Cerebellar nuclear complex (tissue), 1 donor: ENCODE results near the gene MARK2.
"Not testable (repeated sequence)": the region's sequence is repeated elsewhere in the genome, so short reads cannot be mapped to it uniquely, and the experiment has no call there.

Experiments used
- DNase-seq, 2 experiments: peaks; one replicate each; lab custom pipeline; 2025; lab: John Stamatoyannopoulos, UW

Gene MARK2

DNA sequence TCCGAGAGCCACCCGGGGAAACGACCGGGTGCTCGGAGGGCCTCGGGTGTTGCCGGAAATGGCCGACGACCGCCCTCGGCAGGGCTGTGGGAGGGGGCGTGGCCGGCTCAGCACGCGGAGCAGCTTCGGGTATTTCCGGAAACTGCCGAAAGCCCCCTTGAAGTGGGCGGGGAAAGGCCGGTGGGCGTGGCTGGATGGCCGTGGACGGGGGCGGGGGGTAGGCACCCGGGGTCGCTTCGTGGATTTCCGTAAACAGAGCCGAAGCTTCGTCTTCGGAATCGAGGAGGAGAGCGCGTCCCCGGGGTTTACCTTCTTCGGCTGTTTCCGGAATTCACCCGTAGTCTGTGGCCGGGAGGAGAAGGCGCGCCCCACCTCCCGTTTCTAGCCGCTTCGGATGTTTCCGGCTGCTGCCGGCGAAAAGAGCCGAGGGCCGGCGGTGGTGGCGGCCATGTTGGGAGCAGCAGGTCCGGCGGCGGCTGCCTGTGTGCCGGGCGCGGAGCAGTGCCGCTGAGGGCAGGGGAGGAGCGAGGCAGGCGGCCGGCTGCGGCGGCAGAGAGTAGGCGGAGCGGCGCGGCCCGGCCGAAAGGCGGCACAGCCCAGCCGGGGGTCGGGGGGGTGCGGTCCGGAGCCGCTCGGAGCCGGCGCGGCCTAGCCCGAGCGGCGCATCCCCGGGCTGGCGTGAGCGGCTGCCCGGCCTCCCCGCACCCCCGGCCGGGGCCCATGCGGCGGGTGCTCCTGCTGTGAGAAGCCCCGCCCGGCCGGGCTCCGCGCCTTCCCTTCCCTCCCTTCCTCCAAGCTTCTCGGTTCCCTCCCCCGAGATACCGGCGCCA lies at the start of gene MARK2:
Gene MARK2, plus strand, starts transcription at position 433 of the 830 bp plus-strand sequence. Its CDS starts 397 bp downstream, at position 830.
- DNase-seq = peak; percentile 95 to 100

DNA sequence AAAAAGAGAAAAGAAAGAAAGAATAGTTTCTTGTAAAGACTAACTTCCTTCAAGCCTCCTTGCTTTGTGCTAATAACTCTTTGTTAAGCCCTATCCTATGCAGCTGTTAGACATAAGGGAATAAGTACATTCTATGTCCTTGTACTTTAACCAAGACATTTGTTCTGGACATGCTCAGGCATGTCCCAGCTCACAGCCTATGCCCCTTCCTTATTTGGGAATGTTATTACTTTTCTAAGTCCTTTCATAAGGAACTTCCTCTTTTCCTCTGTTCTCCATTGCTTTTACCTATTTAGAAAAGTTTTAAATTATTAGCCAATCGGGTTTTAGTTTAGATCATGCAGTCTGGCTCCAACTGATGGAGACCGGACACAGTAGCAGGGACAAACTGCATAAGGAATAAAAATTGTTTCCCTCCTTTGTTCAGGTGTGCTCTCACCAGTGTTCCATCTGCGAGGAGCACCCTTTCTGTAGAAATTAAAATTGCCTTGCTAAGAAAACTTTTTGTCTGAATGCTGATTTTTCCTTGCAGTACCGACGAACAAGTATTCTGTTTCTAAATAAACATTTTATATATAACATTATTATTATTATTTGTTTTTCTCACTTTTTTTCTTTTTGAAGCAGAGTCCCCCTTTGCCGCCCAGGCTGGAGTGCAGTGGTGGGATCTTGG lies 47.3 kb upstream of the MARK2 start:
- no peak for DNase-seq

GRCh38 chr11:63793161-63793560 lies 45.7 kb upstream of the MARK2 start:
- no peak for DNase-seq

DNA sequence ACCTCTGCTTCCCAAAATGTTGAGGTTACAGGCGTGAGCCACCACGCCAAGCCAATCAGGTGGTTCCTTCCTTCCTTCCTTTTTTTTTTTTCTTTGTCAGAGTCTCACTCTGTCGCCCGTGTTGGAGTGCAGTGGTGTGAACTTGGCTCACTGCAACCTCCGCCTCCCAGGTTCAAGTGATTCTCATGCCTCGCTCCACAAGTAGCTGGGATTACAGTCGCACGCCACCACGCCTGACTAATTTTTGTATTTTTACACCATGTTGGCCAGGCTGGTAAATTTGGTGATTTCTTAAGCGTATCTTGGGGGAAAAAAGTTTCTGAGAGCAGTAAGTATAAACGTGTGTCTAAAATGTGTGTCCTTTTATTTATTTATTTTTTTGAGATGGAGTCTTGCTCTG lies 43.8 kb upstream of the MARK2 start:
- DNase-seq = no peak

GRCh38 chr11:63800921-63801320 lies 38.0 kb upstream of the MARK2 start:
- no peak for DNase-seq

DNA sequence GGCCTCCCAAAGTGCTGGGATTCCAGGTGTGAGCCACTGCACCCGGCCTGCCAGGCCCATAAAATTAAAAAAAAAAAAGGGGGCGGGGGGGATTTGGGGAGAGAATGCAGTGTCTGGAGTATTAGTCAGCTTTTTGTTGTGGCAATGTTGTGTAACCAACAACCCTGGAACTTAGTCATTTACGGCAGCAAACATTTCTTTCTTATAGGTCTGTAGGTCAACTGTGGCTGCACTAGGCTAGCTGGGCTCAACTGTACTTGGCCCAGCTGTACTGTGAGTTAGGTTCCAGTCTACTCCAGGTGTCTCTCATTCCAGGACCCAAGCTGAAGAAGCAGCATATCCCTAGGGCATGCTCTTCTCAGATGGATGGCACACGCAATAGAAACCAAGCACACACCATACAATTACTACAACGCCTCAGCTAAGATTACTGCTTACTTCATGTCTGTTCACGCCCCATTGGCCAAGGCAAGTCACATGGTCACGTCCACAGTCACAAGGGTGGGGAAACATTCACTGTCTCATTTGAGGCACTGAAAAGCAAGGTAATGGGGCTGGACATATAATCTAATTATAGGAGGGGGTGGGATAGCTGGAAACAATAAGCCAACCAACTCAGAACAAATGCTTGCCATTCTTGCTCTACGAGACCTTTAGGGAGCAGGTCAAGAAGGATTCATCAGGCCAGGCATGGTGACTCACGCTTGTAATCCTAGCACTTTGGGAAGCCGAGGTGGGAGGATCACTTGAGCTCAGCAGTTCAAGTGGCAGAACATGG lies 36.1 kb upstream of the MARK2 start:
- no peak for DNase-seq

DNA sequence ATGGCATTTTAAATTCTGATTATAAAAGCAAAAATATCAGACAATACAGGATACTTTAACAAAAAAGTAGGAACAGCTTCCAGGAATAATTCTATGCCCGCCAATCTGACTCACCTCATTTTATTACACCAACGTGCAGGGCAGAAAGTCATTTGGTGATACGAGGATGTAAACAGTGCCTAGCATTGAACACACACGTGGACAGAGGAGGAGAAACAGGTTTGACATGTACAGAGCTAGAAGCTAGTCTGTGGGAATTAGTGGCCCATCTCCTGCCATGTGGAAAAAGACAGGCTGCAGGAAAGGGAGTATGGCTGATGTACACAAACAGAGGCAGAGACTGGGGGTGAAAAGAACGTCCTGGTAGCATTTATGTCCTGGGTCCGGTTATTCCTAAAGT lies 34.7 kb upstream of the MARK2 start:
- DNase-seq = no peak

GRCh38 chr11:63805844-63806415 lies 33.0 kb upstream of the MARK2 start:
- DNase-seq = no peak

- DNase-seq = not testable (repeated sequence)
Measured at GRCh38 chr11:63810383-63810782, 28.5 kb upstream of the MARK2 start.

GRCh38 chr11:63811522-63811921 lies 27.4 kb upstream of the MARK2 start:
- no peak for DNase-seq

- peak in 1 of 2 experiments; percentile 53 for DNase-seq
Measured at GRCh38 chr11:63813035-63813562, 25.8 kb upstream of the MARK2 start, which contains the start of gene SPINDOC. SPINDOC (plus strand) TSS chr11:63813456; CDS start chr11:63813687, 231 bp downstream.

DNA sequence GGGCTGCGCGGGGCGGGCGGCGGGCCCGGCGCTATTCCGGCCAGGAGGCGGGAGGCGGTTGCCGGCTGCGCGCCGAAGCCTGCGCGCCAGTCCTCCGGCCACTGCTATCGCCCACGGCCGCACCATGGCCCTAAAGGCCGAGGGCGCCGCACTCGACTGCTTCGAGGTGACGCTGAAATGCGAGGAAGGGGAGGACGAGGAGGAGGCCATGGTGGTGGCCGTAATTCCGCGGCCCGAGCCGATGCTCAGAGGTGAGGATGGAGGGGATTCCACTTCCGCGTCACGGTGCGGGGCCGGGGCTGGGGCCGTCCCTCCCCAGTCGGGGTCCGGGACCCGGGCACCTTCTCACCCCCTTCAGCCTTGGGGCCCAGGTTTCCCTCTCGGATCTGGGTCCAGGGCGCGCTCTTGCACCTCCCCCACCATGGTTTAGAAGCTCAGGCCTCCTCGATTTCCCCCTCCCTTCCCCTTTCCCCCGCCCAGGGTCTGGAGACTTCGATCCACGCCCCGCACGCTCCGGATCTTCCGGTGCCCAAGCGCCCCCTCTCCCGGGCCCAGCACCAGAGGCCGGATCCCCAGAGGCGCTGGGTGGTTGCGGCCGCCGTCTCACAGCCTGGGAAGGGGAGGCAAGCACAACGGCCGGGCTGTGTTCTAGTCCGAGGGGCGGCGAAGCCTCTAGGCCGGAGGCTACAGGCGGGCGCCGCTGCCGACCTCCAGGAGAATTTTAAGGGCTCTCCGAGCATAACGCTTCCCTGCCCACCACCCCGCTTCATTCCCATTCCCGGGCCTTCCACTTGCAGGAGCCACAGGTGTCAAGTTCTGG lies 25.1 kb upstream of the MARK2 start:
- no peak for DNase-seq

DNA sequence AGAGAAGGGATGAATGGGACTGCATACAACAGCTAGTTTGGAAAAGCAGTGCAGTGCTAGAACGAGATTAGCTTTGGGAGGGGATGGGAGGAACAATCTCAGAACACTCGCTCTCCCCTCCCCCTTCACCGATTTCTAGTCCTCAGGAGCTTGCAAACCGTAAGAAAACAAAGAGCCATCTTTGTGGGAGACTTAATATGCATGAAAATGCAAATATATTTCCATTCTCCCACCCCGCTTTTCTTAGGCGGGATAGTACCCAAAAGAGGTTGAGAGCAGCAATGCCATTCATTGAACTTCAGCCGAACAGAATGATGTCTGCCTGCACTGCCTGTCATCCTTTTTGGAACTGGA lies 24.6 kb upstream of the MARK2 start:
- DNase-seq = no peak

GRCh38 chr11:63816166-63816565 lies 22.7 kb upstream of the MARK2 start:
- no peak for DNase-seq

GRCh38 chr11:63816732-63817131 lies 22.2 kb upstream of the MARK2 start:
- DNase-seq = no peak

GRCh38 chr11:63817758-63818498 lies 21.0 kb upstream of the MARK2 start:
- no peak for DNase-seq

DNA sequence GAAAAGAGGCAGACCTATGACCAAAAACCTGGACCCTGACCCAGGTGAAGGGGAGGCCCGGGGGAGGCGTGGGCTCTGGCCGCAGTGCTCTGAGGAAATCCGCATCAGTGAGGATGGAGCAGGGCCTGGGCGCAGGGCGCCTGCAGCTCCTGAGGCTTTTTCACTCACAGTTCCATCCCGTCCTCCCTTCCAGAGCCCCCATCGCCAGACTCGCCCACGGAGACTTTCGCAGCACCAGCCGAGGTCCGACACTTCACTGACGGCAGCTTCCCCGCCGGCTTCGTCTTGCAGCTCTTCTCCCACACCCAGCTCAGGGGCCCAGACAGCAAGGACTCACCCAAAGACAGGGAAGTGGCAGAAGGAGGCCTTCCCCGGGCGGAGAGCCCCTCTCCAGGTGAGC lies 20.3 kb upstream of the MARK2 start:
- no peak for DNase-seq

DNA sequence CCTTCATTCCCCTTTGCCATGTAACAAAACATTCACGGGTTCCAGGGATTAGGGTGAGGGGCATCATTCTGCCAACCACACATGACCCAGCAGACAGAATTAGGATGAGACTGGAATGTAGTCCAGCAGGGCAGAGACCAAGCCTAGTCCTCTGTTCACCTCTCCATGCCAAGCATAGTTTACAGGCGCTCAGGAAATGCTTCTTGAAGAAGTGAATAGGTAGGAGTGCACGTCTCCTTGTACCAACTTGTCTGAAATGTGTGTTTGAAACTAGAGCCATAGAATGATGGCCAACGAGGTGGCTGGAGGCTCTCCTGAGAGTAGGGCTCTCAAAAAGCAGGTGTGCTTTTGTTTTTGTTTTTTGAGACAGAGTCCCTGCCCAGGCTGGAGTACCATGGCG lies 17.5 kb upstream of the MARK2 start:
- no peak for DNase-seq

GRCh38 chr11:63826471-63827190 lies 12.3 kb upstream of the MARK2 start:
- DNase-seq = no peak
